Right forelimb (tissue), 1 donor: ENCODE results near the gene NACAD.

Experiments used
- DNase-seq: peaks from one replicate; pipeline ENCODE4 v3.0.0-alpha.2; 2018

The NACAD gene, protein sequence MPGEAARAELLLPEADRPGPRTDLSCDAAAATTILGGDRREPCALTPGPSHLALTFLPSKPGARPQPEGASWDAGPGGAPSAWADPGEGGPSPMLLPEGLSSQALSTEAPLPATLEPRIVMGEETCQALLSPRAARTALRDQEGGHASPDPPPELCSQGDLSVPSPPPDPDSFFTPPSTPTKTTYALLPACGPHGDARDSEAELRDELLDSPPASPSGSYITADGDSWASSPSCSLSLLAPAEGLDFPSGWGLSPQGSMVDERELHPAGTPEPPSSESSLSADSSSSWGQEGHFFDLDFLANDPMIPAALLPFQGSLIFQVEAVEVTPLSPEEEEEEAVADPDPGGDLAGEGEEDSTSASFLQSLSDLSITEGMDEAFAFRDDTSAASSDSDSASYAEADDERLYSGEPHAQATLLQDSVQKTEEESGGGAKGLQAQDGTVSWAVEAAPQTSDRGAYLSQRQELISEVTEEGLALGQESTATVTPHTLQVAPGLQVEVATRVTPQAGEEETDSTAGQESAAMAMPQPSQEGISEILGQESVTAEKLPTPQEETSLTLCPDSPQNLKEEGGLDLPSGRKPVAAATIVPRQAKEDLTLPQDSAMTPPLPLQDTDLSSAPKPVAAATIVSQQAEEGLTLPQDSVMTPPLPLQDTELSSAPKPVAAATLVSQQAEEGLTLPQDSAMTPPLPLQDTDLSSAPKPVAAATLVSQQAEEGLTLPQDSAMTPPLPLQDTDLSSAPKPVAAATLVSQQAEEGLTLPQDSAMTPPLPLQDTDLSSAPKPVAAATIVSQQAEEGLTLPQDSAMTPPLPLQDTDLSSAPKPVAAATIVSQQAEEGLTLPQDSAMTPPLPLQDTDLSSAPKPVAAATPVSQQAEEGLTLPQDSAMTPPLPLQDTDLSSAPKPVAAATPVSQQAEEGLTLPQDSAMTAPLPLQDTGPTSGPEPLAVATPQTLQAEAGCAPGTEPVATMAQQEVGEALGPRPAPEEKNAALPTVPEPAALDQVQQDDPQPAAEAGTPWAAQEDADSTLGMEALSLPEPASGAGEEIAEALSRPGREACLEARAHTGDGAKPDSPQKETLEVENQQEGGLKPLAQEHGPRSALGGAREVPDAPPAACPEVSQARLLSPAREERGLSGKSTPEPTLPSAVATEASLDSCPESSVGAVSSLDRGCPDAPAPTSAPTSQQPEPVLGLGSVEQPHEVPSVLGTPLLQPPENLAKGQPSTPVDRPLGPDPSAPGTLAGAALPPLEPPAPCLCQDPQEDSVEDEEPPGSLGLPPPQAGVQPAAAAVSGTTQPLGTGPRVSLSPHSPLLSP (N-terminal part only)

DNA sequence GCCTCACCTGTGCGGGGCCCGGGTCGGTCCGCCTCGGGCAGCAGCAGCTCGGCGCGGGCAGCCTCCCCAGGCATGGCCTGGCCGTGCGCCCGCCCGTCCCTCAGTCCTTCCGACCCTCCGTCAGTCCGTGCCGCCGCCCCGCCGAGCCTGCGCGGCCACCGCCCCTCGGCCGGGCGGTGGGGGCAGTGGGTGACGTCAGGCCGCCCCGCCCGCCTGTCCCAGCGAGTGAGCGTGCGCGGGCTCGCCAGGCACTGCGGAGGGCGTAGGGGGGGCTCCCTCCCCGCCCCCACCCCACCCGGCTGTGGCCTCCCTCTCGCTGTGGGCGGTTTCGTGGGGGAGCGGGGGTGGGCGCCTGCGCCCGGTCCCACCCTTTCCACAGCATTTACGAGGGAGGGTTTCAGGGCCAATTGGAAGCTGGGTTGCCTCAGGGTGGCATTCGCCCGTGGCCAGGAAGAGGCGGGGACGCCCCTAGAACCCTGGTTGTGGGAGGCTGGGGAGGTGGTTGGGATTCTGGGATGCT lies at the start of gene NACAD:
NACAD (minus strand) TSS at position 149 of the 520 bp plus-strand sequence; CDS start at position 74, 75 bp downstream.
- peak; percentile 75 for DNase-seq

DNA sequence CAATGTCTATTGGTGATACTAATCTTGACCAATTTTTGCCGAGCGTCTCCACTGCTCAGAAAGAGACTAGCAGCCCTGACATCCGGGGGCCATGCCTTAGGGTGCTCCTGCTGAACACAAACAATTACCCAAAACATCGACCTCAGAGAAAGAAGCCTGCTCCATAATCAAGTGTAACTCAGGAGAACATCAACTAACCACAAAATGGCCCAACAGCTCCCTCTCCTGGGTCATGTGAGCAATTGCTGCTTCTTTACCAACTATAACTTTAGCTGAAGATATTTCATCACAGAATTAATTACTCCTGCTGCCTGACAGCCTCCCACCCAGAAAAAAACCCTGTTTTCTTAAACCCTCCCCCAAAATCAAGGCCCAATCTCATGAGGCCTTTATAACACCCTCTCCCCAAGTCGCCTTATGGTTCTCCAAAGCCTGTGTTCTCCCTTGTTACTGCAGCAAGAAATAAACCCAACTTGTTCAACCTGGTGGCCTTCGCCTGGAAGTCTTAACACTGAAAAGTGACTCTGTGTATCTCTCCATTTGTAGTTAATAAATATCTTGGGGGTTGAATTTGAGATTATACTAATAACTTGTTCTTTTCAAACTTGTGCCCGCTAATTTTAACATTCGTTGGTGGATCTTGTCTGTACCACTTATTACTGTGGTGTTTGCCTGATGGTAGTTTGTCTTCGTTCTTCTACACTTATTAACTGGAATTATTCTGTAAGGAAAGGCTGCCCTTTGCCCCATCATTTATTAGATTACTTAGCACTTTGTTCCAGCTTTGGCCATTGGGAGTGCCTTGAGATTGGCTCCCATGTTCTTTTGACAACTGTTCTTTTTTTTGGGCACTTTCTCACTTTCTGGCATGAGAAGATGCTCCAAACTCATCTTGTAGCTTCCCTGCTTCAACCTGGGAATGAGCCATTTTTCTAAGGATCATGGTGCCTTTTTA lies 47.6 kb upstream of the NACAD start:
- DNase-seq, result peak; percentile 74

DNA sequence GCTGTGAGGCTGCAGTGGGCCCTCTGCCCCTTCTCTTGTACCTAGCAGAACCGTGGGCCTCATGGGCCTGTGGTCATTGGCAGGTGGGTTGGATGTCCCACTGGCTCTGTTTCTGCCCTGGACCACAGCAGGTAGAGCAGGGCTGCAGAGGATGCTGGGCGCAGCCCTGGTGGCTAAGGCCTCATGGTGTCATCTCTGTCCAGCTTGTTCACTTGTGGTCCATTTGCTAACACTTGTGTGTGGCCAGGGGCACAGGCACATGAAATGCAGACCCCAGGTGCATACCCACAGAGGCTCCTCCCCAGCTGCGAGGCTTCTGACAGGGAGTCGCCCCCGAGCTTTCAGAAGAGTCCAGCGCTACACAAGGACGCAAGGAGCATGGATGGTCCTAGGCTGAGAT lies 45.1 kb upstream of the NACAD start:
- no peak for DNase-seq

DNA sequence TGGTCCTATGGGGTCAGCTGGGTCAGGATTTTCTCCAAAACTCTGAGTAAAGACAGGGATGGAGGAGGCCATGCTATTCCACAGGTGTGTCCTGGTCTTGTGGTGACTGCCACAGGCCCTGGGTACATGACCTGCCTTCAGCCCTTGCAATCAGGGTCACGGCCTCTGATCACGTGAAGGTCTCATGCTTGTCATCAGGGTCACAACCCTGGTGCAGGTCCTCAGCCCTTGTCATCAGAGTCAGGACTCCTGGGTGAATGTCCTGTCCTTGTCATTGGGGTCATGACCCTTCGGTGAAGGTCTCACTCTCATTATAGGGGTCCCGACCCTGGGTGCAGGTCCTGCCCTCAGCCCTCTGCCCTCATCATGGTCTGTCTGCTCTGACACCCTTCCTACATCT lies 44.6 kb upstream of the NACAD start:
- DNase-seq, result no peak

DNA sequence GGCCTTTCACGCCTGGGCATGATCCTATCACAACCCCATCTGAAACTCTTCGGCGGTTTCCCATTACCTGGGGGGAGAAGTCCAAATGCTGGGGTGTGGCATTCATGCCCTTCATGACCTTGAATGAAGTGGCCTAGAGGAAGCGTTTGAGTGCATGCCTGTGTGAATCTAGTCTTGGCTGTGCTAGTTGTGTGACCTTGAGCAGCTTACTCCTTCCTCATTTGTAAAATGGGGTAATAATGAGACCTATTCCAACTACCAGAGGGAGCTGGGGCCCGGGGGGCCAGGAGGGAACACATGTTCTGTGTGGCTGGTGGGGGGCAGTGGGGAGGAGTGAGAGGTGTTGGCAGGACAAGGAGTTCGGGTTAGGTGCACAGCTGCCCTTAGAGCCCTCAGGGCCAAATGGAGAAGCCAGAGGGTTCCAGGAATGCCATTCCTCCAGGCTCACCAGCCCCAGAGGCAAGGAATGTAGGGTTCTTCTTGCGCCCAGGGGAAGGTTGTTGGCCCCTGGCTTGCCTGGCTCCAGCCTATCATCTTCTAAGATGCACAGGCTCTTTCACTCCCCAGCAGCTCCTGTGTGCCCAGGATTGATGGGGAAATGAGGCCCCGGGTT lies 44.0 kb upstream of the NACAD start:
- no peak for DNase-seq

DNA sequence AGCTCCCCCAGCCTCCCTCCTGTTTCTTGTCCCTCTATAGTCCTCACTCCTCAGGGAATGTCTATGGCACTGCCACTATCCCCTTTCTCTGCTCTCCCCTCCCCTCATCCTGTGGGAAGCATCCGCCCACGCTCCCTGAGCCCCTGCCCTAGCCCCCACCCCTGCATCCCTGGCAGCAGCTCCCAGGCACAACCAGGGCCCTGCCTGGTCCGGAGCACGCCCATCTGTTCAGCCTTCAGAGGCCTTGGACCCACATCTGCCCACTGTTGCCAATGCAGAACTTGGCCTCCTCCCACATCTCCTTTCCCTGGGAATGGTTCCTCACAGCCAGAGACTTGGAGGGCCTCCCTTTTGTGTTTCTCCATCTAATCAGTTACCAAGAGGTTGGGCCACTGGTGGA lies 43.1 kb upstream of the NACAD start:
- no peak for DNase-seq

DNA sequence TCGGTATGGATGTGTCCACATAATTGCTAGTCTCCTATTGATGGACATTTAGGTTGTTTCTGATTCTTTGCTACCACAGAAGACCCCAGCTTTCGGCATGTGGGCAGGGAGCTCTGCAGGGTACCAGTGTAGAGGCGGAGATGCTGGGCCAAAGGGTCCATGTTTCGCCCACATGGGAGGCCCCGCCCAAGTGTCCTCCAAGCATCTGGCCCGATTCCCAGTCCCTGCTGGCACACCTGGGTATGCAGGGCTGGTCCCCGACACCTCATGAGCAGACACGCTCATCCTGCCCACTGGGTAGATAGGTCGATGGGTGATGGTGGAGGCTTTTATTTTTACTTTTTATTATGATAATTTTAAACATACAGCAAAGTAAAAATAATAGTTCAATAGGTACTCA lies 42.1 kb upstream of the NACAD start:
- DNase-seq, result no peak

DNA sequence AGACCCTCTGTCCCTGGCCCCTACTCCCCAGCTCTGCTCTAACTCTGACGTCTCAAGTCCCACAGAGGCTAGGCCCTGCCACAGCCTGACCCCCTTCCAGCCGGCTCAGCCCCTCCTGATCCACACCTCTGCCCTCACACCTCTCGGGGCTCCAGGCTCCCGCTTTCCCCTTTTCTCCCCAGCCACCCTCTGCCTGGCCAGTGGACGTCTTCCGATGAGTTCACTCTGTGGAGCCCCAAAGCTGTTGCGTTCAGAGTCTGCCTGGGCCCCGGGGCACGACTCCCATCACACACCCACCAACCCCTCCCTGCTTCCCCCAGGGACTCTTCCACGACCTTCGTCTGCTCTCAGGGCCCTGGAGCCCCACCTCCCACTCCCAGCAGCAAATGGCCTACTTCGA lies 41.1 kb upstream of the NACAD start:
- DNase-seq, result no peak

DNA sequence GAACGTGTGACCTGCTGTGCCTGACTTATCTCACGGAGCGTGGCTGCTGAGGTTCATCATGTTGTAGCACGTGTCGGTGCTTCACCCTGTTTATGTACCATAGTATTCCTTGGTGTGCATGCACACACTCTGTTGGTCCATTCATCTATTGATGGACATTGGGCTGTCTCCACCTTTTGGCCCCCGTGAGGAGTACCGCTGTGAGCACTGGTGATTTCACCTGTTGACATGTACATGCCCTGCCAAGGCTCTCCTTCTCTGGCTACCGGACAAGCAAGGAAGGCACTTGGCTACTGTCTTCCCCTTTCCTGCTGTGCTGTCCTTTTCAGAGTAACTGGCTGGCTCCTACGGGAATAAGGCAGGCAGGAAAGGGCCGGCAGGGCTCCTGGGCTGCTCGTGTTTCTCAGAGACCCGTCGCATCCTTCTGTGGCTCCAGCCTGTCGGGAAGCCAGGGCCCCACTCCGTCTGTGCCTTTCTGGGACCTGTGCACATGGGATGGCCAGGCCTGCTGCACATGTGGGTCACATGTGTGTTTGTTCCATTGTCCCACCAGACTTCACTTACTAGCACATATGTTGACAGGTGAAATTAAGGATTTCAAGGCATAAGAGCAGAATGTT lies 40.5 kb upstream of the NACAD start:
- no peak for DNase-seq

DNA sequence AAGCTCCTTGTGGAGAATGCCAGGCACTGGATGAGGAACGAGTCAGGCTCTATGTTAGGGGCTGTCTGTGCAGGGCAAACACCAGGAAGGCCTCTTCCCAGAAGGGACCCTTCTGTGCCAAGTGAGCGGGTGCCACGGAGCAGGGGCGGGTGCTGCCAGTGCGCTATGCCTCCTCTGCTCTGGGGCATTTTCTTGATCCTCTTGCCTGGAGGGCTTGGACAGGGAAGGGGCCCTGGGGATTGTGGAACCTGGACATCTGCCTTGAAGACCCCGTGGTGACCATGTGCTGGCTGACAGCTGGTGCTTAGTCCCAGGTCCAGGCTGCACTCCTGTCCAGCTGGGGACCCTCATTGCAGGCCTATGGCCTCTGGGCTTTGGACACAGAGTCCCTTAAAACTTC lies 38.2 kb upstream of the NACAD start:
- no peak for DNase-seq

DNA sequence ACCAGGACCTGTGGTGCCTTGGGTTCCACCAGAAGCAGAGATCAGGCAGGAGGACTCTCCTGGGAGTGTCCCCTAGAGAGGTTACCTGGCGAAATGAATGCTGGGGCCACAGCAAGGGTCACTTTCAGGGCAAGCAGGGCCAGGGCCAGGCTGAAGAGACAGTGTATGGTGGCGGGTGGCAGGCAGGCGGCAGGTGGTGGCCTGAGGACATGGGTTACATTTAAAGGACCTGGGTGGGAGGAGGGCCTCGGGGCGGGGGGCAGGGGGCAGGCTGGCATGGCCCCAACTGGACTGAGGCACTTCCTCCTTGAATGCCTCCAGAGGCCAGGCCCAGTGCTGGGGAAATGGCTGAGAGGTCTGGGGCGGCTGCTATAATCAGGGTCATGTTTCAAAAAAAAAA lies 37.4 kb upstream of the NACAD start:
- DNase-seq, result no peak

DNA sequence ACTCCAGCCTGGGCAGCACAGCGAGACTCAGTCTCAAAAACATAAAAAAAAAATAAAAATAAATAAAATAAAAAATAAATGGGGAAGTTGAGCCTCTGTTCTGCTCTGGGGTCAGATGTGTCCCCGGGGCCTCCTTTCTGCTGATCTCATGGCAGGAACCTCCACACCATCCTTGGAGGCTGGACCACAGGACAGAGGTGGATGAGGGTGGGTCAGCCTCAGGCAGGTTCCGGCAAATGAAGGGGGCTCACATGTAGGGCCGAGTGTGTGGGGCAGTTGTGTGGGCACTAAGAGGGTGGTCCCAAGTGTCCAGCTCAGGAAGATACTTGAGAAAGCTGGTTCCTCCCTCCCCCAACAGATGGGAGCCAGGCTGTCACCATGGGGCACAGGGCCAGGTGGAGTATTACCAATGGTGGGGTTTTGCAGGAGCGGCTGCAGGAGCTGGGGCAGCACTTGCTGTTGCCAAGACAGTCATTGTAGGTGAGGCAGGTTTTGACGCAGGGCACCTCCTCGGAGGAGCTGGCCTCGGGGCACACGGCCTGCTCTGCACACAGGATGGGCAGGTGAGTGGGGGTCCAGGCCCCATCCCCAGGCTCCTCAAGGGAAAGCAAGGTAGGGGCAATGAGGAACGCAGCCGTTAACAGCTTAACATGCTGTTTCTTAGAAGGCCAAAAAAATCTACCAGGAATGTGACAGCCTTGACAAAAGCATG lies 36.6 kb upstream of the NACAD start:
- DNase-seq, result no peak

DNA sequence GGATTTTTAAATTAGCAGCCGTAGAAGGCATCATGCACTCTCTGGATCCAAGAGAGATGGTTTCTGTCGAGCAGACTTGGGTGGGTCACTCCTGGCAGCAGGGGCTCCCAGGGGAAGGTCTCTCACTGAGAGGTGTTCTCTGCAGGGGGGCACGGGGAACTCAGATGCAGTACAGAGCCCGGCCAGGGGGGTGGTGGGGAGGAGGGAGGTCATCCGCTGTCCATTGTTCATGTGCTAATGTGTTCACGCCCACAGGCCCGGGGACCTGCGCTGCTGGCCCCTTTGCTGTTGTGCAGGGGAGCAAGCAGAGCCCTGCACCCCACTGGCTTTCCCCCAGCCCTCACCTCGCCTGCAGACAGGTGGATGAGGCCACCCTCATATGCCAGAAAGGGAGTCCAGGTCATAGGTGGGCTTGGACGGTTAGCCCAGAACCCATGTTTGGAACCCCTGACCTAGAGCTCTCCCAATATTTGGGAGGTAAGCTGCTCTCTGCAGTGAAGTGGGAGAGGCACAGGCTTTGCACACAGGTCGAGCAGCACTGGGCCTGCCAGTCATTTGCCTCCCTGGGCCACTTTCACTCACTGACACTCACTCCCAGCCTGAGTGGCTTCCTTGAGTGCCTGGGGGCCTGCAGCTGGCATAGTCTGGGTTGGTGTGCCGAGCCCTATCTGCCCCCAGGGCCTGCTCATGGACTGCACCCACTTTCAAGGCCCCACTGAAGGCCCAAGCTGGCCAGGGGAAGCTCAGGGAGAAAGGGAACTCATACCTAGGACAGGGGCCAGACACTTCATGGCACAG lies 35.3 kb upstream of the NACAD start:
- no peak for DNase-seq

DNA sequence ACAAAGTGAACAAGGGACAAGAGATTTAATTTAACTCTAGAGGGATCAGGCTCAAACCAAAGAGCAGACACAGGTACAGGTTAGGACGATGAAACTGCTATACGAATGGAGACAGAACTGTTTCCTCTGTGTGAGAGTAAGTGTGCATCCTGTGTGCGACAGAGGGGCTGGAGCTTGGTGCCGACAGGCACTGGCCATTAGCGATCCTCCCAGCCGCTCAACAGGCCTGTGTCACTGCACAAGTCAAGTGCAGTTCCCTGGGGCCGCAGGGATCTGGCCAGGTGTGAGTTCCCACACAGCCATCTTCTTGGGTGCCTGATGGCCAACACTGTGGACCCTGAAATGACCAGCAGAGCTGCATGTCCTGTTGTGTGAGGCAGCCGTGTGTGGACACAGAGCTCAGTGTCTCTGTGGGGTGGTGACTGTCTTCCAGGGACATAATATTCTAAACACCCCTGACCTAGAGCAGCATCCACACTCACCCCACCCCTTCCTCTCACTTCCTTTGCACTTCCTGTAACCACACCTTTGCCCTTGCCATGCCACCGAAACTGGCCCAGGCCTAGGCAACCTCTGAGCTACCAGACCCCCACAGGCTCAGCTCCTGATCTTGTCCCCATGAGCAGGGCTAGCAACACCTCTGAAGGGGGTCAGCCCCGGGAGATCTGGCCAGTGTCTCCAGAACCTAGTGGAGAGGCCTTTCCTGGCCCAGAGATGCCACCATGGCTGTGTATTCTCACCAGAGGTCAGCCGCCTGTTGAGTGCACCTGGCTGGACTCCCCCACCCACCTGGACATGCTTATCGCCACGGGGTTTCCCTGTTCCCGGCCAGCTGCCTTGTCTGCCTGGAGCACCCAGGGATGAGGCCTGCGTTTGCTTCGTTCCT lies 34.4 kb upstream of the NACAD start:
- no peak for DNase-seq

DNA sequence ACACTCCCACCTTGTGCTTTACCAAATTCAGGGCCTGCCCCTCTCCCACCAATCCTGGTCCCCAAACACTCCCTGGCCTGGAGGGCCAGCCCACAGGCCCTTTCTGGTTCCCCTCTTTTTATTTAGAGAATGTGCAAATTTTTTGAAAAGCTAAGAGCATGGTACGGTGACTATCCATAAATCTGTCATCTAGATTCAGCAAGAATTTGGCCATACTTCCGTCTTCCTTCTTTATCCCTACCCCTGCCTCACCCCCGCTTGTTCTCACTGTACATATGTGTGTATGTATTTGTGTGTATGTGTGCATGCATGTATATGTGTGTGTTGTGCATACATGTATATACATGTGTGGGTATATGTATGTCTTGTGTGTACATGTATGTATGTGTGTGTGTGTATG lies 30.8 kb upstream of the NACAD start:
- DNase-seq, result no peak

DNA sequence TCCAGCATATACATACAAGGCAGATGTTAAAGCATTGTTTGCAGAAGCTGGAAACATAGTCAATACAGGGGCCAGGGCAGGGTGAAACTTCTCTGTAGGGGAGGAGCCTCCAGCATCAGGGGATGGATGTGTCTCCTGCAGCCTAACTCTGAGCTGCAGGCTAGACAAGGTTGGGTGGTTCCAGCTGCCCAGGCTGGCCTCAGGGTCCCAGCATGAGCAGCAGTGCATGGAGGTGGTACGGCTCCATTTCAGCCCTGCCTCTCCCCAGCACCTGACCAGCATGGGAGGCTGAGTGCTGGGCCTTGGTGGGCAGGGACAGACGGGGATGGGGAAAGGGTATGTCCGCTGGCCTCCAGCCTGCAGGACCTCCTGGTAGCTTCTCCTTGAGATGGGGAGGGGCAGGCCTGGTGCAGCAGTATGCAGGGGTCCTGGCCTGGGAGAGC lies 30.1 kb upstream of the NACAD start:
- DNase-seq, result no peak

DNA sequence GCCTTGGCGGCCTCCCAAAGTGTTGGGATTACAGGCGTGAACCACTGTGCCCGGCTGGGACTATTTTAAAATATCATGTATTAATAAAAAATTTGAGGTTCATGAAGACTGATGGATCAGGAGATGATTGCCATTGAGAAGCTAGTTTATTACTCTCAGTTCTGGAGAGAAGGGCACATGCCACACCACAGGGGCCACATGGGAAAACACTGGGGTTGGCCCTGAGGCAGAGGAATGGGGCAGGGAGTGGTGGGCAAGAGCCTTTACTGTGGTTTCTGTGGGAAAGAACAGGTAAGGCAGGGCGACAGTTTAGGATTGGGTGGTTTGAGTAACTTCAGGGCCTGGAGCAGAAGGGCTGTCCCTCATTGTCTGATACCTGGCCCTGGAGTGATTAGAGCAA lies 29.5 kb upstream of the NACAD start:
- DNase-seq, result no peak

DNA sequence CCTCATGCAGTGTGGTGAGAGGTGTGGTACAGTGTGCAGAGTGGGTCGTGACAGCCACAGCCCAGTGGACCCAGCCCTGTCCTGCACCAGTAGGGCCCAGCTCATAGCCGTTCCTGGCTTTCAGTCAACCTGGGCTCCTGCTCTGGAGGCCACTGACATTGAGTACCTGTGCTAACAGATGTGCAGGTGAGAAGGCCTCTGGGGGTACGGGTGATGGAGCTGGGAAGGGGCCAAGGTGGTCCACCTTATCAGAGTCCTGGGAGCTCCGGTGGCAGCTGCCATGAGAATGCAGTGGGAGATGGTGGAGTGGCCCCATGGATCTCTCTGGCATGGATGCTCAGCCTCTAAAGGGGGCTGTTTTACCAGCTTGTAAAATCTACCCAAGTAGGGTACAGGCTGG lies 28.8 kb upstream of the NACAD start:
- no peak for DNase-seq
